Neural cell (in vitro differentiated cells): Measurements from ENCODE around the gene TNFRSF12A. TPM values are rescaled to one million over a fixed set of nuclear protein-coding genes. Genes with fewer than 3 reads are reported as not detected.

Experiments
- H2AFZ ChIP-seq: fragments of 200-600, 300-800 bp; sonication (generic), shearing (Covaris generic); 2 replicates; pipeline ENCODE4 v1.6.0; 2014; ENCODE audit warnings: low read depth, mild to moderate bottlenecking, antibody characterized with exemption, low read length, moderate library complexity
- H3F3A ChIP-seq: fragments of 200-600 bp; shearing (Covaris generic); 2 replicates; pipeline ENCODE4 v1.6.1; 2016; ENCODE audit warnings: mild to moderate bottlenecking, moderate library complexity, mixed read lengths, antibody characterized with exemption, low read length; ENCODE audit not compliant: insufficient read depth, poor library complexity, severe bottlenecking
- H3K27ac ChIP-seq: fragments of 200-600, 300-800 bp; sonication (generic), shearing (Covaris generic); 2 replicates; pipeline ENCODE4 v1.5.1; 2014; ENCODE audit warnings: mild to moderate bottlenecking, low read length, moderate library complexity
- H3K27me3 ChIP-seq: fragments of 300-800, 200-600 bp; sonication (generic), shearing (Covaris generic); 2 replicates; pipeline ENCODE4 v1.6.0; 2014; ENCODE audit warnings: mild to moderate bottlenecking, low read depth, low read length, moderate library complexity; ENCODE audit not compliant: insufficient read depth
- H3K36me3 ChIP-seq: fragments of 300-800, 200-600 bp; sonication (generic), shearing (Covaris generic); 2 replicates; pipeline ENCODE4 v1.5.1; 2014; ENCODE audit warnings: mild to moderate bottlenecking, antibody characterized with exemption, low read length, moderate library complexity; ENCODE audit not compliant: insufficient read depth
- H3K4me2 ChIP-seq: fragments of 300-800, 200-600 bp; sonication (generic), shearing (Covaris generic); 2 replicates; pipeline ENCODE4 v1.6.0; 2014; ENCODE audit warnings: mild to moderate bottlenecking, low read length
- H3K4me3 ChIP-seq: fragments of 300-800, 200-600 bp; sonication (generic), shearing (Covaris generic); 2 replicates; pipeline ENCODE4 v1.5.1; 2014; ENCODE audit warnings: mild to moderate bottlenecking, low read length, moderate library complexity
- H3K79me2 ChIP-seq: fragments of 200-600 bp; shearing (Covaris generic); replicated peaks from 2 replicates; pipeline ENCODE4 v1.6.0; 2014; ENCODE audit warnings: mild to moderate bottlenecking, low read length, moderate library complexity; ENCODE audit not compliant: insufficient read depth
- H3K9ac ChIP-seq: fragments of 300-800, 200-600 bp; sonication (generic), shearing (Covaris generic); 2 replicates; pipeline ENCODE4 v1.6.1; 2016; ENCODE audit warnings: mild to moderate bottlenecking, low read length, mixed read lengths
- H3K9me2 ChIP-seq: fragments of 200-600 bp; shearing (Covaris generic); 2 replicates; pipeline ENCODE4 v1.6.1; 2016; ENCODE audit warnings: mild to moderate bottlenecking, low read length, mixed read lengths; ENCODE audit not compliant: insufficient read depth
- H3K9me3 ChIP-seq: fragments of 200-600, 300-800 bp; sonication (generic), shearing (Covaris generic); 2 replicates; pipeline ENCODE4 v1.6.1; 2016; ENCODE audit warnings: mild to moderate bottlenecking, mixed run types, low read length, moderate library complexity, mixed read lengths
- H4K20me1 ChIP-seq: fragments of 200-600 bp; shearing (Covaris generic); 2 replicates; pipeline ENCODE4 v1.6.1; 2016; ENCODE audit warnings: mild to moderate bottlenecking, mixed run types; ENCODE audit not compliant: insufficient read depth
- CTCF ChIP-seq: fragments of 450-650 bp; IDR thresholded peaks from 2 replicates; pipeline ENCODE4 v1.5.1; 2014; ENCODE audit warnings: antibody characterized with exemption, mild to moderate bottlenecking, moderate library complexity; ENCODE audit not compliant: poor library complexity, severe bottlenecking
- EP300 ChIP-seq: fragments of 450-650 bp; conservative IDR thresholded peaks from 2 replicates; pipeline ENCODE4 v1.6.1; 2014; ENCODE audit warnings: antibody characterized with exemption, mild to moderate bottlenecking, moderate library complexity; ENCODE audit not compliant: poor library complexity, severe bottlenecking
- EZH2 ChIP-seq: fragments of 200-600, 300-800 bp; shearing (Covaris generic), sonication (generic); IDR thresholded peaks from 2 replicates; pipeline ENCODE4 v1.6.1; 2014; ENCODE audit warnings: antibody characterized with exemption, low read length, borderline replicate concordance, mild to moderate bottlenecking; ENCODE audit not compliant: insufficient read depth, poor library complexity, severe bottlenecking
- MXI1 ChIP-seq: fragments of 450-650 bp; conservative IDR thresholded peaks from 2 replicates; pipeline ENCODE4 v1.6.1; 2014; ENCODE audit warnings: antibody characterized with exemption, mild to moderate bottlenecking; ENCODE audit not compliant: poor library complexity, severe bottlenecking
- POLR2AphosphoS5 ChIP-seq: IDR thresholded peaks from 2 replicates; pipeline ENCODE4 v1.6.1; 2012
- RAD21 ChIP-seq: fragments of 450-650 bp; conservative IDR thresholded peaks from 2 replicates; pipeline ENCODE4 v1.6.1; 2014; ENCODE audit warnings: antibody characterized with exemption, mild to moderate bottlenecking, moderate library complexity
- REST ChIP-seq: IDR thresholded peaks from 2 replicates; pipeline ENCODE4 v1.6.1; 2012; ENCODE audit warnings: borderline replicate concordance
- SMC3 ChIP-seq: fragments of 450-650 bp; conservative IDR thresholded peaks from 2 replicates; pipeline ENCODE4 v1.6.1; 2014; ENCODE audit warnings: antibody characterized with exemption, mild to moderate bottlenecking, moderate library complexity; ENCODE audit not compliant: poor library complexity
- TAF1 ChIP-seq: IDR thresholded peaks from 2 replicates; pipeline ENCODE4 v1.6.1; 2012; ENCODE audit warnings: low read depth
- polyA plus RNA-seq: library from polyadenylated mRNA; depleted of rRNA; stranded (reverse); fragments of >200 nt; gene quantifications from 2 replicates; pipeline ENCODE4 v1.2.3, GENCODE V29; 2014

TNFRSF12A gene
- polyA plus RNA-seq, 1 donor from 2014 or later, result 2.3 TPM

- Histone ChIP-seq H4K20me1 (no peaks in the 10 kb centered on the region), H3K9me2 (no peaks in the 10 kb centered on the region), H3K4me3 (peak within 1 kb of the TSS; percentile 82), H3K4me2 (peak within 1 kb of the TSS; percentile 71), H2AFZ (peak within 1 kb of the TSS; percentile 87), H3K36me3 (no peaks in the 10 kb centered on the region), H3K9me3 (no peaks in the 10 kb centered on the region), H3K9ac (peak within 1 kb of the TSS; percentile 83), H3K79me2 (no peaks in the 10 kb centered on the region), H3F3A (no peaks in the 10 kb centered on the region), H3K27me3 (peaks cover 19% of the 10 kb centered on the region), H3K27ac (peak within 1 kb of the TSS; percentile 76)
- TF ChIP-seq MXI1, result peak; percentile 94
- peak; percentile 55 for TF ChIP-seq TAF1
- no peak for TF ChIP-seq SMC3
- TF ChIP-seq CTCF, result no peak
- peak; percentile 61 for TF ChIP-seq EP300
- peak; percentile 65 for TF ChIP-seq POLR2AphosphoS5
- TF ChIP-seq EZH2, result no peak
Observed at GRCh38 chr16:3023669-3024478, 3.7 kb downstream of the TNFRSF12A start, which contains the start of the genes HCFC1R1 and THOC6. Gene HCFC1R1, minus strand, starts transcription at chr16:3023942. Its CDS starts 1 bp downstream, at chr16:3023941. Gene THOC6, plus strand, starts transcription at chr16:3024035. Its CDS starts 292 bp downstream, at chr16:3024327.

- no peak overlapping the region for H3K4me3 ChIP-seq
- no peak overlapping the region for H3K4me2 ChIP-seq
- H4K20me1 ChIP-seq, result no peaks in the 10 kb centered on the region
- no peak overlapping the region for H2AFZ ChIP-seq
- peaks cover 13% of the 10 kb centered on the region for H3K27me3 ChIP-seq
- no peaks in the 10 kb centered on the region for H3K79me2 ChIP-seq
- H3K9me3 ChIP-seq, result no peaks in the 10 kb centered on the region
- TF ChIP-seq SMC3, result no peak
- no peak for TF ChIP-seq EP300
- TF ChIP-seq REST, result no peak
- TF ChIP-seq TAF1, result no peak
- TF ChIP-seq MXI1, result no peak
- TF ChIP-seq RAD21, result no peak
- no peak for TF ChIP-seq CTCF
- no peak for TF ChIP-seq POLR2AphosphoS5
- TF ChIP-seq EZH2, result no peak
- no peaks in the 10 kb centered on the region for H3K36me3 ChIP-seq
- no peak overlapping the region for H3K27ac ChIP-seq
- H3F3A ChIP-seq, result no peaks in the 10 kb centered on the region
- no peaks in the 10 kb centered on the region for H3K9me2 ChIP-seq
- no peak overlapping the region for H3K9ac ChIP-seq
Observed at GRCh38 chr16:3025032-3026002, 5.1 kb downstream of the TNFRSF12A start.
